OCI-M2 (cell line): ENCODE data around the gene AKAP12.

ENCODE experiments used
- DNase-seq: peaks from one replicate; lab custom pipeline; 2025; ENCODE audit not compliant: unreplicated experiment; lab: John Stamatoyannopoulos, UW

Gene AKAP12

GRCh38 chr6:151402228-151402627 lies 162.5 kb downstream of the AKAP12 start:
- no peak for DNase-seq

- no peak for DNase-seq
These were observed 164.1 kb downstream of the AKAP12 start for GRCh38 chr6:151403919-151404308.
